NCI-H524 treated with DMSO at 0.1 percent for 48 hours (cell line): ENCODE results near the gene HINT1.
"Not testable (repeated sequence)": the region's sequence is repeated elsewhere in the genome, so short reads cannot be mapped to it uniquely, and the experiment has no call there.

Source experiments
- DNase-seq: peaks from one replicate; lab custom pipeline; 2025; lab: John Stamatoyannopoulos, UW

The HINT1 gene

DNA sequence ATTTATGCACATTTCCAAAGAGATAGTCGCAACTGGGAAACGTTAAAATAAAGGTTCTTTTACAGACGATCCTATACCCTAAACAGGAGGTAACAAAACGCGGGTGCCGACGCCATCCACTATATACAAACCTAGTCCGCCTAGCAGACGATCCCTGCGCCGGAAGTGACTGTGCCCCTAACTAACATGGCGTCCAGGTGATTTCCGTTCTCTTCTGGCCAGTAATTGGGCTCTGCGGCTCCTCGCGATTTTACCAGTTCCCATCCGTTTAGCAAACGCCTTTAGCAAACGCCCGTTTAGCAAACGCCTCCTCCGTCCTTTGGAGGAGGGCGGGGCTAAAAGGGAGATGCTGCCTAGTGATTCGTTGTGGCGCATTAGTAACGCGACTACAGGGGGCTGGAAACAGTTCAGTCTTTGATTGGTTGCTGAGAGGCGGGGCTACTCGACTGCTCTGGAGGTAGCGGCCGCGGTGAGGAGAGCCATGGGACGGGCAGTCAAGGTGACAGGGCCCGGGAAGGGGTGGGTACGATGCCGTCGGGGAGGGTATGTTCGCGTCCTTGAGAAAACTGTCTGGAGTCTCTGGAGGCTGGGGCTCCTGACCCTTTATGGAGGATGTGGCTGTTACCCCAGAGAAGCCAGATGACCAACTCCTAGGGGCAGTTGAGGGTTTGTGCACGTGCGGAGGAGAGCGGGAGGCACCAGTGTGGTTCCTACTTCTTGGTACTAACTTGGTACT is 5.7 kb upstream of the HINT1 start, which contains the start of gene LYRM7:
Gene LYRM7 (plus strand): TSS at position 405 of the 736 bp plus-strand sequence. CDS start 77 bp downstream, at position 482.
- peak; percentile 98 for DNase-seq

GRCh38 chr5:131169810-131170539 is 4.9 kb upstream of the HINT1 start:
- DNase-seq = no peak

- DNase-seq = no peak
Measured at GRCh38 chr5:131167615-131168014, 2.6 kb upstream of the HINT1 start.

- peak; percentile 22 for DNase-seq
Measured at GRCh38 chr5:131164191-131165118, 601 bp downstream of the HINT1 start.

DNA sequence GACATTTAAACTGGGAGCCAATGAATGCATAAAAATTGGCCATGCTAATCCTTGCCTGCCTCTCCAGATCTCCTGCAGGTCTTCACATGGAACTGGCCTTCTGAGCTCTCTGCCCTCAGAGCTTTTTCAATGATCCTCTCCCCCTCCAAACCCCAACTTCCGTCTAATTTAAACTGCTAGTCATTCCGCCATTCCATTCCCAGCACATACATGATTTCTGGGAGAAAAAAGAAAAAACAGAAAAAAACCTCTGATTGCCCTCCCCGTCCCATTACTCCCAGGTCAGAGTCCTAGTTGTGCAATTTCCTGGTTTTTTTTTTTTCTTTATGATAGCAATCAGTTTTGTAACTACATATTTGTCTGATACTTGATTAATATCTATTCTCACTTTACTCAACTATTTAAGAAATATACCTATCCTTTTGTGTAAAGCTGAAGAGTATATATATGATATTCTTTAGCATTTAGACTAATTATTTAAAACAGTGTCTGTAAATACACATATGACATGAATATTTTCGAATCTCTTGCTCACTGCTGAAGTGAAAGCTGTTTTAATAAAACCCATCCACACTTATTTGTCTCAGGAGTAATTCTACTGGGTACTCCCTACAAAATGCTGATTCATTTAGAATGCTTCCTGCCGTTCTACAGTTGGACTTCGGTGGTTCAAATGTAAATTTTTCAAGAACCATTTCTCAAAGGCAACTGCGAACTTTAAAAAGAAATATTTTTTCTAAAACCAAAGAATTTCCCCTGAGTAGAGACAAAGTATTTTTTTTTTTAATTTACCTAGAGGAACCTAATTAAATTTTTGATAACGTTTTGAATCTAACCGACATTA is 1.6 kb downstream of the HINT1 start:
- no peak for DNase-seq

DNA sequence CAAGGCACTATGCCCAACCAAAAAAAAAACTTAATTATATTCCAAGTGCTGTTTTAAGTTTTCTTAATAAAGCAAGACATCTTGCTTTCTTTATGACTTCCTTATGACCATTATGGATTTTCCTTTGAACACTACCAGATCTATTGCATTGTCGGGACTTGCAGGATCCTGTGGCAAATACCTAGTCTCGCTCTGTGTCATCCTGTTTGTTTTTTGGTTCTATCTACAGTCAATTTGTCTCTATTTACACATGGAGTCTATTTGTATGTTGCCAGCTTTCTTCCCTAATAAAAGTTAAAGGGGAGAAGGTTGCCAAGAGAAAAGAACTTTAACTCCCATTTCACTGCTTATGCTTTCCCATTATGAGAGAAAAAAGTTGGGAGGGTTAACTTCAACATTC is 4.9 kb downstream of the HINT1 start:
- no peak for DNase-seq

- DNase-seq = no peak
Measured at GRCh38 chr5:131156957-131157356, 8.1 kb downstream of the HINT1 start.

DNA sequence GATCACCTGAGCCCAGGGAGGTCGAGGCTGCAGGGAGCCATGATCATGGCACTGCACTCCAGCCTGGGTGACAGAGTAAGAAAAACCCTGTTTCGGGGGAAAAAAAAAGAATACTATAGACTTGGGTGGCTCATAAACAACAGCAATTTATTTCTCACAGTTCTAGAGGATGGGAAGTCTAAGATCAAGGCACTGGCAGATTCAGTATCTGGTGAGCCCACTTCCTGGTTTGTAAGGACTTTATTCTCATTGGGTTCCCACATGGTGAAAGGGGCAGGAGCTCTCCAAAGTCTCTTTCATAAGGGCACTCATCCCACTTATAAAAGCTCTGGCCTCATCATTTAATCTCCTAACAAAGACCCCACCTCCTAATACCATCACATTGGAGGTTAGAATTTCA is 8.7 kb downstream of the HINT1 start:
- DNase-seq = no peak

DNA sequence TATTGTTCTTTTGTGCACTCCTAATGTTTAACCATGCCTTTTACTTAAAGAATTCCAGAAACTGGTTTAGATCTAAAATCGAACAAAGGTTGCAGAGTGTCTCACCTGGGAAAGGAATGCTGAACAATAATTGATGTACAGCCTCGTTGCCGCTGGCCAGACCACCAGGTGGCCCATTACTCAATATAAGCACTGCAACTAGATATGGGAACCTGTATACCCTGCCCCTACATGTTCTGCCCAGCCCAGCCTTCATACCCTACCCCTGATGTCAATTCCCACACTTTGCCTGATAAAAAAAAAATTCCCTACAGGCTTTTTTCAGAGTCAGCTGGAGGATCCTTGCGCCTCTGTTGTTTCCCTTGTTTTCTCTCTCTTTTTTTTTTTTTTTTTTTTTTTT is 13.8 kb downstream of the HINT1 start:
- no peak for DNase-seq

- no peak for DNase-seq
Measured at GRCh38 chr5:131150408-131150807, 14.6 kb downstream of the HINT1 start.

GRCh38 chr5:131148835-131149234 is 16.2 kb downstream of the HINT1 start:
- DNase-seq = no peak

DNA sequence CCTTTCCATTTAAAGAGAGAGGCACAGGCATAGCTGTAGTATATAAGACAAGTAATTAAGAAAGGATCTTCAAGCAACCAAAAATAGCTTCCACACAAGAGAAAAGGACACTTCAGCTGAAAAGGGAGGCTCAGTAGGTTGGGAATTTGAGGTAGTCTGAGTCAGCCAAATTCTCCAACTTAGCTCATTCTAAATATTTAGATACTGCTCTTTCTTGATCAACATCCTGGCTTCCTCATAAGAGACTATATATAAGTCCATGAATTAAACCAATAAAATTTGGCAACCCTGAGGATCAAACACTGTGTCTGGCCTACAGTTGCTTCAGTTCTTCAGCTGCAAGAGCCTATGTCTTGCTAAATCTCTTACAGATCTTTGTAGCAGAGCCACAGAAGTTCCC is 17.8 kb downstream of the HINT1 start:
- DNase-seq = no peak

DNA sequence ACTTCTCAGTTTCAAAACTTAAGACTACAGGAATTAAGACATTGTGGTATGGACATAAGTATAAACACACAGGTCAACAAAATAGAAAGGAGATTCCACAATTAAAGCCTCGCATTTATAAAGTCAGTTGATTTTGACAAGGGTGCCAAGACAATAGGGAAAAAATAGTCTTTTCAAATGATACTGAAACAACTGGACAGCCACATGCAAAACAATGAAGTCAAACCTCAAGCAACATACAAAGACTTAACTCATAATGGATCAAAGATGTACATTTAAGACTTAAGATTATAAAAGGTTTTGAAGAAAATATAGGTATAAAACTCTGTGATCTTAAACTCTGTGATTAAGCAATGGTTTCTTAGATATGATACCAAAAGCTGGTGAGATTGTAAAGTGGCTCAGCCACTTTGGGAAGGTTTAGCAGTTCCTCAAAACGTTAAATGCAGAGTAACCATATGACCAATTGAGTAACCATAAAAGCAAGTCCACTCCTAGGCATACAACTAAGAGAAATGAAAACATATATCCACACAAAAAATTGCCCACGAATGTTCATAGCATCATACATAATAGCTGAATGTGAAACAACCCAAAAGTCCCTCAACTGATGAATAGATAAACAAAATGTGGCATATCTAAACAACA is 22.0 kb downstream of the HINT1 start:
- no peak for DNase-seq

DNA sequence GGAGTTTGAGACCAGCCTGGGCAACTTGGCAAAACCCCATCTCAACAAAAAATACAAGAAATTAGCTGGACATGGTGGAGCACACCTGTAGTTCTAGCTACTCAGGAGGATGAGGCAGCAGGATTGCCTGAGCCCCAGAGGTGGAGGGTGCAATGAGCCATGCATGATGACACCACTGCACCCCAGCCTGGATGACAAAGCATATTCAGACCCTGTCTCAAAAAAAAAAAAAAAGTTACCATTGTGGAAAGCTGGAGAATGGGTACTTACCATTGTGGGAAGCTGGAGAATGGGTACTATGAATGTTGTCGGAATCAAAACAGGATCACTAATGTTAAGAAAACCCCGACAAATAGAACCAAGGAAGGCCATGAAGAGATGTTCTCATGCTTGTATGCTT is 25.7 kb downstream of the HINT1 start:
- no peak for DNase-seq

DNA sequence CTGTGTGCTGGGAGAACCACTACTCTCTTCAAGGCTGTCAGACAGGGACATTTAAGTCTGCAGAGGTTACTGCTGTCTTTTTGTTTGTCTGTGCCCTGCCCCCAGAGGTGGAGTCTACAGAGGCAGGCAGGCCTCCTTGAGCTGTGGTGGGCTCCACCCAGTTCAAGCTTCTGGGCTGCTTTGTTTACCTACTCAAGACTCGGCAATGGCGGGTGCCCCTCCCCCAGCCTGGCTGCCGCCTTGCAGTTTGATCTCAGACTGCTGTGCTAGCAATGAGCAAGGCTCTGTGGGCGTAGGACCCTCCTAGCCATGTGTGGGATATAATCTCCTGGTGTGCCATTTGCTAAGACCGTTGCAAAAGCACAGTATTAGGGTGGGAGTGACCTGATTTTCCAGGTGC is 26.6 kb downstream of the HINT1 start:
- DNase-seq = not testable (repeated sequence)

- DNase-seq = not testable (repeated sequence)
Measured at GRCh38 chr5:131133091-131133490, 32.0 kb downstream of the HINT1 start.

- DNase-seq = no peak
Measured at GRCh38 chr5:131129306-131129705, 35.8 kb downstream of the HINT1 start.

DNA sequence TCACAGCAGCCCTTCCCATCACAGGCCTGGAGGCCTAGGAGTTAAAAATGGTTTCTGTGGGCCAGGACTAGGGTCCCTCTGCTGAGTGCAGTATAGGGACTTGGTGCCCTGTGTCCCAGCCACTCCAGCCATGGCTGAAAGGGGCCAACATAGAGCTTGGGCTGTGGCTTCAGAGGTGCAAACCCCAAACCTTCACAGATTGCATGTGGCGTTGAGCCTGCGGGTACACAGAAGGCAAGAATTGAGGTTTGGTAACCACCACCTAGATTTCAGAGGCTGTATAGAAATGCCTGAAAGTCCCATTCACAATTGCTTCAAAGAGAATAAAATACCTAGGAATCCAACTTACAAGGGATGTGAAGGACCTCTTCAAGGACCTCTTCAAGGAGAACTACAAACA is 37.8 kb downstream of the HINT1 start:
- DNase-seq = not testable (repeated sequence)

GRCh38 chr5:131114754-131115153 is 50.3 kb downstream of the HINT1 start:
- no peak for DNase-seq

GRCh38 chr5:131112424-131112823 is 52.6 kb downstream of the HINT1 start:
- no peak for DNase-seq

GRCh38 chr5:131110256-131110594 is 54.8 kb downstream of the HINT1 start:
- no peak for DNase-seq
